ENCODE data around the gene FZD1. TPM values are rescaled to one million over a fixed set of nuclear protein-coding genes. Genes with fewer than 3 reads are reported as not detected.

FZD1 gene
- 2.0 and 2.2 TPM in 2 replicates for total RNA-seq

- DNase-seq (ENCODE audit: low read depth in 2 of 2), result peak; percentile 97 to 99
These were observed at the start of gene FZD1 for GRCh38 chr7:91264046-91264923. Gene FZD1, plus strand, starts transcription at chr7:91264433. Its CDS starts 448 bp downstream, at chr7:91264881.

GRCh38 chr7:91226411-91226810 is 37.8 kb upstream of the FZD1 start:
- DNase-seq (ENCODE audit: low read depth in 2 of 2), result no peak

- DNase-seq (ENCODE audit: low read depth in 2 of 2), result peak in 1 of 2 donors; percentile 44
These were observed 35.9 kb upstream of the FZD1 start for GRCh38 chr7:91228327-91228726.

- DNase-seq (ENCODE audit: low read depth in 2 of 2), result peak in 1 of 2 donors; percentile 32
These were observed 35.2 kb upstream of the FZD1 start for GRCh38 chr7:91228927-91229558.

GRCh38 chr7:91230100-91230499 is 34.1 kb upstream of the FZD1 start:
- DNase-seq (ENCODE audit: low read depth in 2 of 2), result no peak

- no peak for DNase-seq (ENCODE audit: low read depth in 2 of 2)
These were observed 33.7 kb upstream of the FZD1 start for GRCh38 chr7:91230503-91230902.

- peak; percentile 8 to 16 for DNase-seq (ENCODE audit: low read depth in 2 of 2)
These were observed 31.0 kb upstream of the FZD1 start for GRCh38 chr7:91233212-91233611.

GRCh38 chr7:91235211-91235832 is 28.9 kb upstream of the FZD1 start:
- no peak for DNase-seq (ENCODE audit: low read depth in 2 of 2)

GRCh38 chr7:91239171-91239604 is 25.0 kb upstream of the FZD1 start:
- peak; percentile 11 to 90 for DNase-seq (ENCODE audit: low read depth in 2 of 2)

- no peak for DNase-seq (ENCODE audit: low read depth in 2 of 2)
These were observed 24.5 kb upstream of the FZD1 start for GRCh38 chr7:91239772-91240171.

- peak in 1 of 2 donors; percentile 18 for DNase-seq (ENCODE audit: low read depth in 2 of 2)
These were observed 23.8 kb upstream of the FZD1 start for GRCh38 chr7:91240376-91240941.

GRCh38 chr7:91242097-91242844 is 22.0 kb upstream of the FZD1 start:
- no peak for DNase-seq (ENCODE audit: low read depth in 2 of 2)

GRCh38 chr7:91243591-91244301 is 20.5 kb upstream of the FZD1 start:
- no peak for DNase-seq (ENCODE audit: low read depth in 2 of 2)

- DNase-seq (ENCODE audit: low read depth in 2 of 2), result no peak
These were observed 16.7 kb upstream of the FZD1 start for GRCh38 chr7:91247500-91247899.

- DNase-seq (ENCODE audit: low read depth in 2 of 2), result no peak
These were observed 15.2 kb upstream of the FZD1 start for GRCh38 chr7:91248996-91249395.

- DNase-seq (ENCODE audit: low read depth in 2 of 2), result no peak
These were observed 14.6 kb upstream of the FZD1 start for GRCh38 chr7:91249506-91250233.

GRCh38 chr7:91250706-91251105 is 13.5 kb upstream of the FZD1 start:
- DNase-seq (ENCODE audit: low read depth in 2 of 2), result no peak

GRCh38 chr7:91251877-91252276 is 12.4 kb upstream of the FZD1 start:
- DNase-seq (ENCODE audit: low read depth in 2 of 2), result no peak

- peak; percentile 11 to 35 for DNase-seq (ENCODE audit: low read depth in 2 of 2)
These were observed 718 bp upstream of the FZD1 start for GRCh38 chr7:91263384-91264045.

Data from lung microvascular endothelial cell (primary cell).